Liver (tissue), 9 donors: Measurements from ENCODE around the gene CTNNA2. TPM values are rescaled to one million over a fixed set of nuclear protein-coding genes. Genes with fewer than 3 reads are reported as not detected.

Source experiments
- DNase-seq: peaks from one replicate; pipeline ENCODE4 v3.0.0-alpha.2; 2017; ENCODE audit warnings: low spot score
- H3K27ac ChIP-seq, 2 donors: one replicate each; pipeline ENCODE4 v1.7.0; 2013; ENCODE audit warnings: inconsistent platforms in 2 of 2, low read length in 2 of 2, control low read depth in 1 of 2, low read depth in 1 of 2, mild to moderate bottlenecking in 1 of 2
- H3K27me3 ChIP-seq, 4 donors: one replicate each; pipeline versions ENCODE4 v1.6.1 to v1.7.0; 2013; ENCODE audit warnings: low read length in 3 of 4, inconsistent platforms in 1 of 4, mild to moderate bottlenecking in 1 of 4, moderate library complexity in 1 of 4; ENCODE audit not compliant: control insufficient read depth in 4 of 4, insufficient read depth in 4 of 4
- H3K36me3 ChIP-seq, 4 donors: one replicate each; pipeline versions ENCODE4 v1.6.1 to v1.7.0; 2013; ENCODE audit warnings: low read length in 3 of 4, mild to moderate bottlenecking in 3 of 4, low read depth in 1 of 4, moderate library complexity in 1 of 4; ENCODE audit not compliant: control insufficient read depth in 4 of 4, insufficient read depth in 3 of 4
- H3K4me1 ChIP-seq, 4 donors: one replicate each; pipeline versions ENCODE4 v1.6.1 to v1.7.0; 2013; ENCODE audit warnings: low read length in 3 of 4, mild to moderate bottlenecking in 3 of 4, moderate library complexity in 1 of 4; ENCODE audit not compliant: control insufficient read depth in 4 of 4, insufficient read depth in 4 of 4
- H3K4me3 ChIP-seq, 3 donors: one replicate each; pipeline versions ENCODE4 v1.6.1 to v1.7.0; 2013; ENCODE audit warnings: low read length in 3 of 3, control low read depth in 1 of 3, low read depth in 1 of 3, mild to moderate bottlenecking in 1 of 3
- H3K9ac ChIP-seq, 2 donors: one replicate each; pipeline ENCODE4 v1.7.0; 2013; ENCODE audit warnings: low read length in 2 of 2, mild to moderate bottlenecking in 2 of 2, moderate library complexity in 2 of 2, control low read depth in 1 of 2, low read depth in 1 of 2
- H3K9me3 ChIP-seq, 4 donors: one replicate each; pipeline versions ENCODE4 v1.6.1 to v1.7.0; 2013; ENCODE audit warnings: low read length in 3 of 4; ENCODE audit not compliant: control insufficient read depth in 4 of 4
- ATF3 ChIP-seq: IDR thresholded peaks from 2 replicates; pipeline ENCODE4 v1.6.1; 2016; ENCODE audit warnings: antibody characterized with exemption
- EGR1 ChIP-seq, 2 donors: IDR thresholded peaks; 2 replicates each; pipeline ENCODE4 v1.6.1; 2016 to 2018; ENCODE audit warnings: antibody characterized with exemption in 2 of 2, low read depth in 2 of 2
- FOXA2 ChIP-seq: IDR thresholded peaks from 2 replicates; pipeline ENCODE4 v1.6.1; 2016; ENCODE audit warnings: antibody characterized with exemption
- HNF4G ChIP-seq: IDR thresholded peaks from 2 replicates; pipeline ENCODE4 v1.6.1; 2016; ENCODE audit warnings: antibody characterized with exemption
- JUND ChIP-seq, 2 donors: IDR thresholded peaks; 2 replicates each; pipeline ENCODE4 v1.6.1; 2016; ENCODE audit warnings: antibody characterized with exemption in 2 of 2
- NR2F2 ChIP-seq: IDR thresholded peaks from 2 replicates; pipeline ENCODE4 v1.6.1; 2016; ENCODE audit warnings: antibody characterized with exemption
- RAD21 ChIP-seq, 2 donors: IDR thresholded peaks; 2 replicates each; pipeline ENCODE4 v1.6.1; 2016; ENCODE audit warnings: antibody characterized with exemption in 2 of 2, mild to moderate bottlenecking in 2 of 2
- RXRA ChIP-seq, 2 donors: IDR thresholded peaks; 2 replicates each; pipeline ENCODE4 v1.6.1; 2017 to 2018; ENCODE audit warnings: antibody characterized with exemption in 2 of 2, mild to moderate bottlenecking in 1 of 2
- TAF1 ChIP-seq: conservative IDR thresholded peaks from 2 replicates; pipeline ENCODE4 v1.6.1; 2016; ENCODE audit warnings: antibody characterized with exemption, mild to moderate bottlenecking
- ZBTB33 ChIP-seq: IDR thresholded peaks from 2 replicates; pipeline ENCODE4 v1.6.1; 2016; ENCODE audit warnings: antibody characterized with exemption
- WGBS: extraction: QIAGEN DNeasy Blood & Tissue Kit; methylation state at CpG from one replicate; pipeline ENCODE4 v1.1.7; 2013; 5-methylcytosine and 5-hydroxymethylcytosine counted together
- polyA plus RNA-seq, 2 donors: library from polyadenylated mRNA; stranded (reverse) in 1 of 2; unstranded in 1 of 2; fragments of 200-250 nt in 1 of 2; fragments of >200 nt in 1 of 2; fragmentation: Nextera tagmentation in 1 of 2; extraction: Ambion mirVana in 1 of 2; gene quantifications; one replicate each; pipeline versions ENCODE4 v1.2.1 to v1.2.3, GENCODE V29; 2013 to 2015
- total RNA-seq, 2 donors: library from RNA; depleted of rRNA; stranded (reverse); fragments of >200 nt; gene quantifications; one replicate each; pipeline ENCODE4 v1.2.3, GENCODE V29; 2014
- TF ChIP-seq, protein P1 (sequence below): fragments of 150-350 bp; IDR thresholded peaks from 2 replicates; pipeline ENCODE4 v1.5.1; 2017; ENCODE audit warnings: improper control_type of control experiment, low read depth, low read length; ENCODE audit not compliant: missing input control
- TF ChIP-seq, protein P2 (sequence below): IDR thresholded peaks from 2 replicates; pipeline ENCODE4 v1.6.1; 2016; ENCODE audit warnings: antibody characterized with exemption
- TF ChIP-seq, protein P3 (sequence below): IDR thresholded peaks from 2 replicates; pipeline ENCODE4 v1.6.1; 2016; ENCODE audit warnings: antibody characterized with exemption, mild to moderate bottlenecking
- donor health status: healthy.
- donor health status: healthy.
- donor health status: healthy.
- donor health status: healthy.
- donor health status: healthy.

Gene CTNNA2
- total and polyA plus RNA-seq, 4 donors: 0.05 TPM; not detected in 3

DNA sequence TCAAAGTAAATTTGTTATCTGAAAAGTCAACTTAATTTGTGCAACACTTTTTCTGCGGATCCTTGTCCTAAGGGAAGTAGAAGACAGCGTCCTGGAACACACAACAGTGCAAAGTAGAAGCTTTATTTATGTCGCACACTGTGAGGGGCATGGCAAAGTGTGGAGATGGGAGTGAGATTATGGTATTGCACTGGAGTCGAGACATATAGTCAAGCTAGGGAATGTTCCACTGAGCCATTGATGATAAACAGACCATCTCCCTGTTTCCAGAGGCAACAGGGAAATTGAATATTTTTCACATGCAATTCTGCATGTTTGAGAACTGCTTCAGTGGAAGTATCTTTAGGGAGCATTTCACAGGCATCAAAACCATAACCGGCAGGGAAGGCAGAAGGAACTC is 745.5 kb downstream of the CTNNA2 start:
- Histone ChIP-seq H3K27ac (no peak overlapping the region), H3K4me3 (no peak overlapping the region), H3K36me3 (no peaks in the 10 kb centered on the region), H3K27me3 (peaks cover 0 to 6% (median 0%) of the 10 kb centered on the region in 4 donors), H3K9ac (no peak overlapping the region), H3K4me1 (no peaks in the 10 kb centered on the region), H3K9me3 (no peaks in the 10 kb centered on the region)
- TF ChIP-seq JUND (IDR thresholded peaks at IDR 0.05): no peak
- no peak for TF ChIP-seq NR2F2
- TF ChIP-seq, protein P1, sequence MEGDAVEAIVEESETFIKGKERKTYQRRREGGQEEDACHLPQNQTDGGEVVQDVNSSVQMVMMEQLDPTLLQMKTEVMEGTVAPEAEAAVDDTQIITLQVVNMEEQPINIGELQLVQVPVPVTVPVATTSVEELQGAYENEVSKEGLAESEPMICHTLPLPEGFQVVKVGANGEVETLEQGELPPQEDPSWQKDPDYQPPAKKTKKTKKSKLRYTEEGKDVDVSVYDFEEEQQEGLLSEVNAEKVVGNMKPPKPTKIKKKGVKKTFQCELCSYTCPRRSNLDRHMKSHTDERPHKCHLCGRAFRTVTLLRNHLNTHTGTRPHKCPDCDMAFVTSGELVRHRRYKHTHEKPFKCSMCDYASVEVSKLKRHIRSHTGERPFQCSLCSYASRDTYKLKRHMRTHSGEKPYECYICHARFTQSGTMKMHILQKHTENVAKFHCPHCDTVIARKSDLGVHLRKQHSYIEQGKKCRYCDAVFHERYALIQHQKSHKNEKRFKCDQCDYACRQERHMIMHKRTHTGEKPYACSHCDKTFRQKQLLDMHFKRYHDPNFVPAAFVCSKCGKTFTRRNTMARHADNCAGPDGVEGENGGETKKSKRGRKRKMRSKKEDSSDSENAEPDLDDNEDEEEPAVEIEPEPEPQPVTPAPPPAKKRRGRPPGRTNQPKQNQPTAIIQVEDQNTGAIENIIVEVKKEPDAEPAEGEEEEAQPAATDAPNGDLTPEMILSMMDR: no peak
- no peak for TF ChIP-seq ATF3
- no peak for TF ChIP-seq HNF4G
- no peak for TF ChIP-seq EGR1 (IDR thresholded peaks at IDR 0.05; ENCODE audit: low read depth in 2 of 2)
- TF ChIP-seq TAF1: no peak
- TF ChIP-seq FOXA2: no peak
- TF ChIP-seq, protein P2, sequence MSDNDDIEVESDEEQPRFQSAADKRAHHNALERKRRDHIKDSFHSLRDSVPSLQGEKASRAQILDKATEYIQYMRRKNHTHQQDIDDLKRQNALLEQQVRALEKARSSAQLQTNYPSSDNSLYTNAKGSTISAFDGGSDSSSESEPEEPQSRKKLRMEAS: no peak
- TF ChIP-seq, protein P3, sequence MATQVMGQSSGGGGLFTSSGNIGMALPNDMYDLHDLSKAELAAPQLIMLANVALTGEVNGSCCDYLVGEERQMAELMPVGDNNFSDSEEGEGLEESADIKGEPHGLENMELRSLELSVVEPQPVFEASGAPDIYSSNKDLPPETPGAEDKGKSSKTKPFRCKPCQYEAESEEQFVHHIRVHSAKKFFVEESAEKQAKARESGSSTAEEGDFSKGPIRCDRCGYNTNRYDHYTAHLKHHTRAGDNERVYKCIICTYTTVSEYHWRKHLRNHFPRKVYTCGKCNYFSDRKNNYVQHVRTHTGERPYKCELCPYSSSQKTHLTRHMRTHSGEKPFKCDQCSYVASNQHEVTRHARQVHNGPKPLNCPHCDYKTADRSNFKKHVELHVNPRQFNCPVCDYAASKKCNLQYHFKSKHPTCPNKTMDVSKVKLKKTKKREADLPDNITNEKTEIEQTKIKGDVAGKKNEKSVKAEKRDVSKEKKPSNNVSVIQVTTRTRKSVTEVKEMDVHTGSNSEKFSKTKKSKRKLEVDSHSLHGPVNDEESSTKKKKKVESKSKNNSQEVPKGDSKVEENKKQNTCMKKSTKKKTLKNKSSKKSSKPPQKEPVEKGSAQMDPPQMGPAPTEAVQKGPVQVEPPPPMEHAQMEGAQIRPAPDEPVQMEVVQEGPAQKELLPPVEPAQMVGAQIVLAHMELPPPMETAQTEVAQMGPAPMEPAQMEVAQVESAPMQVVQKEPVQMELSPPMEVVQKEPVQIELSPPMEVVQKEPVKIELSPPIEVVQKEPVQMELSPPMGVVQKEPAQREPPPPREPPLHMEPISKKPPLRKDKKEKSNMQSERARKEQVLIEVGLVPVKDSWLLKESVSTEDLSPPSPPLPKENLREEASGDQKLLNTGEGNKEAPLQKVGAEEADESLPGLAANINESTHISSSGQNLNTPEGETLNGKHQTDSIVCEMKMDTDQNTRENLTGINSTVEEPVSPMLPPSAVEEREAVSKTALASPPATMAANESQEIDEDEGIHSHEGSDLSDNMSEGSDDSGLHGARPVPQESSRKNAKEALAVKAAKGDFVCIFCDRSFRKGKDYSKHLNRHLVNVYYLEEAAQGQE: no peak
- TF ChIP-seq ZBTB33: no peak
- 72% methylated on average over 5 of the region's 5 CpGs for WGBS
- no peak for DNase-seq

- H3K27me3 ChIP-seq: peaks cover 0 to 6% (median 0%) of the 10 kb centered on the region in 4 donors
- no peak overlapping the region for H3K27ac ChIP-seq
- WGBS: 73% methylated on average over 5 of the region's 5 CpGs
- no peaks in the 10 kb centered on the region for H3K36me3 ChIP-seq
- TF ChIP-seq RAD21 (IDR thresholded peaks at IDR 0.05) (no peak), FOXA2 (no peak), JUND (IDR thresholded peaks at IDR 0.05) (no peak), RXRA (IDR thresholded peaks at IDR 0.05) (no peak), ZBTB33 (no peak), TAF1 (no peak), NR2F2 (no peak)
- TF ChIP-seq, protein P2: no peak
- H3K9ac ChIP-seq: no peak overlapping the region
- no peaks in the 10 kb centered on the region for H3K4me1 ChIP-seq
- H3K4me3 ChIP-seq: no peak overlapping the region
- no peak for DNase-seq
- H3K9me3 ChIP-seq: no peaks in the 10 kb centered on the region
These were observed 745.9 kb downstream of the CTNNA2 start for GRCh38 chr2:80258793-80259192.
